ENCODE data around the gene SLC16A13.

DNA sequence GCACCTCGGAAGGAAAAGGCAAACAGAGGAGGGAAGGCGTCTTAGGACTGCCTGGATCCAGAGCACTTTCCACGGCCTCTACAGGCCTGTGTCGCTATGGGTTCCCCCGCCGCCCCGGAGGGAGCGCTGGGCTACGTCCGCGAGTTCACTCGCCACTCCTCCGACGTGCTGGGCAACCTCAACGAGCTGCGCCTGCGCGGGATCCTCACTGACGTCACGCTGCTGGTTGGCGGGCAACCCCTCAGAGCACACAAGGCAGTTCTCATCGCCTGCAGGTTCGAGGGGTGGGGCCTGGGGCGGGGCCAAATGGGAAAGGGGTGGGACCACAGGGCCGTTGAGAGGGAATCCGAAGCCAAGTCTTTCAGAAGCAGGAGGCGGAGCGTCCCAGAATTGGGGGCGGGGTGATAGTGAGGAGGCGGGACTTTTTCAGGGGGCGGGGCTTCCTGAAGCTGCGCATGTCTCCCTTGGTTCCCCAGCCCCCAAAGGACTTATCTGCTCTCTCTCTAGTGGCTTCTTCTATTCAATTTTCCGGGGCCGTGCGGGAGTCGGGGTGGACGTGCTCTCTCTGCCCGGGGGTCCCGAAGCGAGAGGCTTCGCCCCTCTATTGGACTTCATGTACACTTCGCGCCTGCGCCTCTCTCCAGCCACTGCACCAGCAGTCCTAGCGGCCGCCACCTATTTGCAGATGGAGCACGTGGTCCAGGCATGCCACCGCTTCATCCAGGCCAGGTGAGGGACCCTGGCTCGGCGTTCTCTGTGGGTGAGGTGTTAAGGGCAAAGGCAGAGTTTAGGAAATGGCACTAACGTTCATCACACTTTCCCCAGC lies 12.0 kb upstream of the SLC16A13 start:
- TF ChIP-seq, protein P1, sequence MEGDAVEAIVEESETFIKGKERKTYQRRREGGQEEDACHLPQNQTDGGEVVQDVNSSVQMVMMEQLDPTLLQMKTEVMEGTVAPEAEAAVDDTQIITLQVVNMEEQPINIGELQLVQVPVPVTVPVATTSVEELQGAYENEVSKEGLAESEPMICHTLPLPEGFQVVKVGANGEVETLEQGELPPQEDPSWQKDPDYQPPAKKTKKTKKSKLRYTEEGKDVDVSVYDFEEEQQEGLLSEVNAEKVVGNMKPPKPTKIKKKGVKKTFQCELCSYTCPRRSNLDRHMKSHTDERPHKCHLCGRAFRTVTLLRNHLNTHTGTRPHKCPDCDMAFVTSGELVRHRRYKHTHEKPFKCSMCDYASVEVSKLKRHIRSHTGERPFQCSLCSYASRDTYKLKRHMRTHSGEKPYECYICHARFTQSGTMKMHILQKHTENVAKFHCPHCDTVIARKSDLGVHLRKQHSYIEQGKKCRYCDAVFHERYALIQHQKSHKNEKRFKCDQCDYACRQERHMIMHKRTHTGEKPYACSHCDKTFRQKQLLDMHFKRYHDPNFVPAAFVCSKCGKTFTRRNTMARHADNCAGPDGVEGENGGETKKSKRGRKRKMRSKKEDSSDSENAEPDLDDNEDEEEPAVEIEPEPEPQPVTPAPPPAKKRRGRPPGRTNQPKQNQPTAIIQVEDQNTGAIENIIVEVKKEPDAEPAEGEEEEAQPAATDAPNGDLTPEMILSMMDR (IDR thresholded peaks at IDR 0.05): no peak
- TF ChIP-seq POLR2A (IDR thresholded peaks at IDR 0.05): peak in 1 of 2 donors; percentile 68

Measured in thyroid gland (tissue), 4 donors.